ENCODE data around the gene ADD3.

The ADD3 gene

DNA sequence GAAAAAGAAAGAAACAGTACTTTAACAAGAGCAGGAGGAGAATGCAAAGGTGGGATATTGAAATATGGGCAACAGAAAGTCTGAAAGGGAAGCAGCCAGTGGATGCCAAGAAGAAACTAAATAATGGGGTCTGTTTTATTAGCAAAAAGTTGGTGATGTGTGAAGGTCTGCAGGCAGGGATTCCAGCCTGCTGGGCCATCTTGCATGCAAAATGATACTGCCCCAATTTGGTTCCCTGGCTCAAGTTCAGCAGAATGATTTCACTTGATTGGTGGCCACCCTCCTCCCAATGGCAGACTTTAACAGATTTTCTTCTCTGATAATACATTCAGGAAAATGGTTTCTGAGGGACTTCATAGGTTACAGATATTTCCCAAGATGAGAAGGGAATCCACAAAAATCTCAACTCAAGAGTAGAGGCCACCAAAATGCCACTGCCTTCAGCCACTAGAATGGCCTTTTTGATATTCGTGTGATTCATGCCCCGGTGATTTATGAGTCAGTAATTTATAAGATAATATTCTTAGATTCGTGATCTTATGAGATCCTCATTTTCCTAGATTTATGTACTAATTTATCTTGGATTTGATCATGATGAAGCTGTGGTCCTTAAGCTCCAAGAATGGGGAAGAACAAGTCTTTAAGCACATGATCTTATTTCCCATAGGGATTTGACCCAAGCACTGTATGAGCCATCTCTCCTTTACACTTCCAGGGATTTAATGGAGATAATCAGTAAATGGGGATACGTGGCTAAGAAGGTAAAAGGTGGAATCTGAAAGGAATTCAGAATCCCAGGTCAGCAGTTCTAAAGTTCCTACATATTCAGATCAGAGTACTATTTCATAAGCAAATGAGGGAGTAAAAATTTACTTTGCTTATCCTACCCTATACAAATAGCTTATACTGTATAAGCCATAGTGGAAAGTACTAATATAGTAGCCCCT is 32.3 kb upstream of the ADD3 start:
- peak; percentile 52 for DNase-seq (ENCODE audit: low read depth)

GRCh38 chr10:109976681-109977080 is 31.1 kb upstream of the ADD3 start:
- no peak for DNase-seq (ENCODE audit: low read depth)

- peak; percentile 81 for DNase-seq (ENCODE audit: low read depth)
Observed at GRCh38 chr10:109977382-109977806, 30.4 kb upstream of the ADD3 start.

DNA sequence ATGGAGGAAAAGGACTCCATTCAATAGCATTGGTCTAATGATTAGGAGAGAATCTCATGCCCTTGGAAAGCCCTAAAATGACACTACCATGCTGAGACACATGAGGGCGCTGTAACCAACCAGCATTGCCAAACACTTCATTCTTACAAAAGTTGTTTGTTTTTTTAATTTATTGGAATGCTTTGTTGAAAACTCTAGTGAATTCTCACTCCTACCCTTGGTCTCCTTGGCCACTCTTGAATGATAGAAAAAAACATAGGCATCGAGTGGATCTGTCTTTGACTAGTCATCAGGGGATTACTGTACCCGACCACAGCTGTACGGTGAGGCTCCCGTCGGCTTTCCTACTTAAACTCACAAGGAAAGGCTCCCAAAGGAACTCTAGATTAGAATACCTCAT is 29.3 kb upstream of the ADD3 start:
- DNase-seq (ENCODE audit: low read depth) = peak; percentile 68

- DNase-seq (ENCODE audit: low read depth) = no peak
Observed at GRCh38 chr10:109979215-109979614, 28.6 kb upstream of the ADD3 start.

DNA sequence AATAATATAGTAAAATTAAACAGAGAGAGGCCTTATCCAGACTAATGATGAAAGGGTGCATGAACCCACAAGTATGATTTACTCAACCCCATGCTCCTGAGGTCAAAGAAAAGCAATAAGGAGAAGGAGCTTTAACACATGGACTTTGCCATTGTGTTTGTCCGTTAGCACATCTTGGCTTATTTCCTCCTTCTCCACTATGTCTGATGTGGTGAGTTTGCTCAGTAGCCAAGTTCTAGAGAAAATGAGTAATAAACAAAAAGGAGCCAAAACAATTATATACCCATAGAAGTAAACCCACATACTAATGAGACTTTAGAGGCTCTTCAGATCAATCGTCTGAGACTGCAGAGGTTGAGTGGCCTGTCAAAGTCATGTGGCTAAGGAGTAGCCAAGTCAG is 26.1 kb upstream of the ADD3 start:
- no peak for DNase-seq (ENCODE audit: low read depth)

GRCh38 chr10:109982123-109982522 is 25.7 kb upstream of the ADD3 start:
- DNase-seq (ENCODE audit: low read depth) = peak; percentile 16

DNA sequence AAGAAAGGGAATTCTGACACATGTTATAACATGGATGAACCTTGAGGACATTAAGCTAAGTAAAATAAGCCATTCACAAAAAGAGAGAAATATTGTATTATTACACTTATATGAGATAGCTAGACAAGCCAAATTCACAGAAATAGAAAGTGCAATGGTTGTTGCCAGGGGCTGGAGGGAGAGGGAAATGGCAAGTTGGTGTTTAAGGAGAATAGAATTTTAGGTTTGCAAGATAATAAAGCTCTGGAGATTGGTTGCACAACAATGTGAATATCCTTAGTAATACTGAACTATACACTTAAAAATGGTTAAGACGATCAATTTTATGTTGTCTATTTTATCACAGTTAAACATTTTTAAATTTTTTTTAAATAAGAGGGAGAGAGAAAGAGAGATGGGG is 25.0 kb upstream of the ADD3 start:
- DNase-seq (ENCODE audit: low read depth) = no peak

GRCh38 chr10:109984013-109984412 is 23.8 kb upstream of the ADD3 start:
- no peak for DNase-seq (ENCODE audit: low read depth)

DNA sequence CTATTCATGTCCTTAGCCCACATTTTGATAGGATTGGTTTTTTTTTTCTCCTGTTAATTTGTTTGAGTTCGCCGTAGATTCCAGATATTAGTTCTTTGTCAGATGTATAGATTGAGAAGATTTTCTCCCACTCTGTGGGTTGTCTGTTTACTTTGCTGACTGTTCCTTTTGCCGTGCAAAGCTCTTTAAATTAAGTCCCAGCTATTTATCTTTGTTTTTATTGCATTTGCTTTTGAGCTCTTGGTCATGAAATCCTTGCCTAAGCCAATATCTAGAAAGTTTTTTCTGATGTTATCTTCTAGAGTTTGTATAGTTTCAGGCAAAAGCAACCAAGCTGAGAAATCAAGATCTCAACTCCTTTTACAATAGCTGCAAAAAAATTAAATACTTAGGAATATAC is 22.0 kb upstream of the ADD3 start:
- DNase-seq (ENCODE audit: low read depth) = peak; percentile 41

DNA sequence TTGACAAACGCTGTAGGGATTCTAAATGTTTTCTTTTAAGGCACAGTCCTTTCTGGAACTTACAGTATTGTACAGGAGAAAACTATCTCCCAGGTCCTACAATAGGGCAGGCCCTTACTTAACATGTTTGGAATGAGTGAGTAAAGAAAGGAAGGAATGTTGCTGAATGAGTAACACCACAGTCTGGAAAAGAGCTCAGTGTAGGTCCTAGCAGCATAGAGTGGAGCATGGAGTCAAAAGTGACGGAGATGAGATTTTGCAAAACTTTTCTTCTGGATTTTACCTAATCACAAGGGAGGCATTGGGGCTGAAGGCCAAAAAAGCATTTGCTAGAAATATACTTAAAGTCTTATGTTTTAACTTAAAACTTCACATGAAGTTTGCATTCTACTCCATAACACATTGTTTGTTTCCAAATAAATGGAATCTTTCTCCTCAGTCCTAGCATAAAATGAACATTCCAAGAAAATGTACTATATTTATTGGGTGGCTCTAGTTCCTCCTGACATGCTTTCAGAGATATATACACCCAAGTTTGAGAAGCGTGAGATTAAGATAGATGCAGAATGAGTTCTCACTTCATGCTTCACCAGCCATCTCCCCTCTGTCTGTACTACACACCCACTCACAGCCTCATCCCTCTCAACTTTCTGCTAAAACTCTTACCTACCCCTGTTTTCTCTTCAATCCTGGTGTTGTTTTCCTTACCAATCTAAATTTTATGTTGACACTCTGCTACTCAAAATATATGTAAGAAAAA is 20.2 kb upstream of the ADD3 start:
- peak; percentile 91 for DNase-seq (ENCODE audit: low read depth)

- peak; percentile 72 for DNase-seq (ENCODE audit: low read depth)
Observed at GRCh38 chr10:109988212-109988596, 19.6 kb upstream of the ADD3 start.

- no peak for DNase-seq (ENCODE audit: low read depth)
Observed at GRCh38 chr10:109991266-109991855, 16.4 kb upstream of the ADD3 start.

DNA sequence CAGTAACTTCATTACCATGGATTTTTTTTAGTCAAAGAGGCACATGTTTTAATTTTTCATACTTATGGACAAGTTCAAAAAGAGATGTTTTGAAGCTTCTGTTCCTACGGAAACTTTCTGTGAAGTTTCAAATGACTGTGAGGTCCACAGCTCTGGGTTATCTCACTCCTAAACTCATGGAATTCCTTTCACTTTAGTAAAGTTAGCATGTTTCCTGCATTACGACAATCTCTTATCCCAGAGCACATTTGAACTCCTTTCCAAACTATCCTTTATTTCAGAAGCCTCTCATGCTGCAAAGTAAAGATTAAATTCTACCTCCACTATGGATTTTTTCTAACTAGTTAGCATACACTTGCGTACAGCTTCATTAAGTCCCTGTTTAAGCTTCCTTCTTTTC is 15.3 kb upstream of the ADD3 start:
- DNase-seq (ENCODE audit: low read depth) = peak; percentile 72

DNA sequence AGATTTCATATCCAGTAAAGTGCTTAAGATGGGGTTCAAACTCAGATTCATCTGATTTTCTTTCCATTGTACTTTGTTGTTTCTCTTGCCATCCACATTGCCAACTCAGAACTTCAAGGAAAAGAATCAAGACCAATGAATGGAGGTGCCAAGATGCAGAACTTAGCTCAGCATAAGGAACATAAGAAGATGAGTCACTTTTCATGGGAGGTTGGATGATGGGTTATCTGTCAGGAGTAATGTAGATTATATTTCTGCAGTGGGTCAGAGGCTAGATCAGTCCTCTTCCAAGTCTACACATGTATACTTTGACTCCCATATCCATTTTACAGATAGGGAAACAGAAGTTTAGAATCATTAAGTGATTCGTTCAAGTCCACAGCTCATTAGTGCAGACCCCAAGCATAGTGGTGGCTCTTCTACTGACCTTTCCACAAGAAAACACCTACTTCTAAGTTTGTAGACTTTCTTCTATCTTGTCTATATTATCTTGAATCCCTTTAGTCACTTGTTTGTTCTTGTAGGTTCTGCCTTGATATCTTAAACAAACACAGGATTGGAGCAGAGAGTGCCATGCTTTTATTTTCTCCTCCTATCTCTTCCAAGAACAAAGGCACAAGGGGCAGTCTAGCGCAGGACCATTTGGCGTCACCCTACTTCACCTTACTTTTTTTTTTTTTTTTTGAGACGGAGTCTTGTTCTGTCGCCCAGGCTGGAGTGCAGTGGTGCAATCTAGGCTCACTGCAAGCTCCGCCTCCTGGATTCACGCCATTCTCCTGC is 14.0 kb upstream of the ADD3 start:
- peak; percentile 34 for DNase-seq (ENCODE audit: low read depth)

DNA sequence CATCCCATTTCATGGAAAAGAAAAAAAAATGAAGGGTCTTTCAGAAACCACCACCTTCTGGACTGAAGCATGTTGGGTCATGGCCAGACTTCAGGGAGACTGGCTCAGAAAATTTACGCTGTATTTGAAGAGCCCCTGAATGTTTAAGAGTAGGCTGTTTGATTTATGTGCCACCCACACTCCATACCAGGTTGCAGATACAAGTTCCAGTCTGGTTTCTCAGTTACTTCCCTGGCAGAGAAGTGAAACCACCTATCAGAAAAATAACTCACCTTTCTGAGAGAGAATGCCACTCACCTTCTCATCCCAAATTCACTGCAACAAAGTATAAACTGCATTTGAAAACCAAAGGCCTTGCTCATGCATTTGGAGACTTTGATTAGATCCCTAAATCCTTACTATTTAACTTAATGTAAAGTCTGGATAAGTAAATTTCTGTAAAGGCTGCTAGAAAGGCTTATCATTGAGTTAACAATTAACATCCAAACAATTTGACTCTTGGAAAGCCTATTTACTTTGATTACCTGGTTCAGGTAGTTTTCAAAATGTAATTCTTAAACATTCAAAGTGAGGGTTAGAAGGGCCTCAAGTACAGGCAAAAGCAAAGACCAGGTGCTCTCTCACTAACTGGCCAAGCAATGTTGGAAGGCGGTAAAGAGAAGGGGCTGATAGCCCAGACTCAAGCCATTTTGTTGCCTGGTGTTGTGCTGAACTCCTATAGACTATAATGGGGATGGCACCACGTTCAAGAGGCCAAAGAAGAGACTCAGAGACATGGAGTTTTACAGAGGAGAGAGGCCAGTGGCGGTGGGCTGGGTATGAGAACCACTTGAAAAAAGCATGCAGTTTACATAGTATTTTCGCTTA is 12.8 kb upstream of the ADD3 start:
- no peak for DNase-seq (ENCODE audit: low read depth)

- DNase-seq (ENCODE audit: low read depth) = no peak
Observed at GRCh38 chr10:109995595-109995994, 12.2 kb upstream of the ADD3 start.

GRCh38 chr10:109996225-109996624 is 11.6 kb upstream of the ADD3 start:
- peak; percentile 46 for DNase-seq (ENCODE audit: low read depth)

DNA sequence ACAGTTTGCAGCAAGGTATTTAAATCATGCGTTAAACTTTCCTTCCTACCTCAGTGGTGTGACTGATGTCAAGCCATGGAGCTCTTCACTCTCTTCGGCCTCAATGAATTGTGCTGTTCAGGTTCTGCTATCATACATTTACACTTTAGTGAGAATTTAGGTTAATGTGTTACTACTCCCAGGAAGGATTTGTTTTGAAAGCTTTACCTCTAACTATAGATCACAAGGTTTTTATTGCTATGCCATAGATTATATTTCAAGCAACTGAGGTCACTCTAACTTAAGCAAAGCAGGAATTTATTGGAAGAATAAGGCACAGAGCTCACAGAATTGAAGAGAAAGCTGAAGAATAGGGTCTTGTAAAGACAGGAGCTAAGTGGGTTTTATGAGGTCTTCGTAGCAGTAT is 11.0 kb upstream of the ADD3 start:
- DNase-seq (ENCODE audit: low read depth) = no peak

DNA sequence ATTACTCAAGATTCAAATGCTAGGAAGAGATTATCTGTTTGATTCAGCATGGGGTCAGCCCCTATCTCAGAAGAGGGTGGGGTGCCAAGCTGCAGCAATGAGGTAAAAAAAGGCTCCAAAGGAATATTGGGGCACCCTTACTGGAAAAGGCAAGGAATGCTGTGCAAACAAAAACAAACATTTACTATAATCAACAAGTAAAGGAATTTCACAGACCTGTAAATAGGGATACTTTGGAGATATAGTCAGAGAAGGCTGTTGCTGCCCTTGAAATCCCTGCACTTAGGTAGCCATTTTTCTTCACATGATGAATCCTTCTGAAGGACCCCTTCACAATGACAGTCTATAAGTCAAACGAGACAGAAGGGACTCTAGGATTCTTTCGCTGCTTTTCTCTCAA is 10.6 kb upstream of the ADD3 start:
- DNase-seq (ENCODE audit: low read depth) = no peak

GRCh38 chr10:109998513-109998912 is 9.3 kb upstream of the ADD3 start:
- no peak for DNase-seq (ENCODE audit: low read depth)

Data from EH (cell line).